HEK293 (cell line): ENCODE data around the gene XYLB.

ENCODE experiments used
- ZFP37 ChIP-seq: fragments of 450-650 bp; formaldehyde crosslinking; IDR thresholded peaks from 2 replicates; pipeline ENCODE4 v1.5.1; 2016; ENCODE audit warnings: missing biosample characterization, missing genetic modification characterization
- TF ChIP-seq, protein P1 (sequence below): fragments of 450-650 bp; formaldehyde crosslinking; IDR thresholded peaks from 2 replicates; pipeline ENCODE4 v1.5.1; 2016; ENCODE audit warnings: missing biosample characterization, missing genetic modification characterization

DNA sequence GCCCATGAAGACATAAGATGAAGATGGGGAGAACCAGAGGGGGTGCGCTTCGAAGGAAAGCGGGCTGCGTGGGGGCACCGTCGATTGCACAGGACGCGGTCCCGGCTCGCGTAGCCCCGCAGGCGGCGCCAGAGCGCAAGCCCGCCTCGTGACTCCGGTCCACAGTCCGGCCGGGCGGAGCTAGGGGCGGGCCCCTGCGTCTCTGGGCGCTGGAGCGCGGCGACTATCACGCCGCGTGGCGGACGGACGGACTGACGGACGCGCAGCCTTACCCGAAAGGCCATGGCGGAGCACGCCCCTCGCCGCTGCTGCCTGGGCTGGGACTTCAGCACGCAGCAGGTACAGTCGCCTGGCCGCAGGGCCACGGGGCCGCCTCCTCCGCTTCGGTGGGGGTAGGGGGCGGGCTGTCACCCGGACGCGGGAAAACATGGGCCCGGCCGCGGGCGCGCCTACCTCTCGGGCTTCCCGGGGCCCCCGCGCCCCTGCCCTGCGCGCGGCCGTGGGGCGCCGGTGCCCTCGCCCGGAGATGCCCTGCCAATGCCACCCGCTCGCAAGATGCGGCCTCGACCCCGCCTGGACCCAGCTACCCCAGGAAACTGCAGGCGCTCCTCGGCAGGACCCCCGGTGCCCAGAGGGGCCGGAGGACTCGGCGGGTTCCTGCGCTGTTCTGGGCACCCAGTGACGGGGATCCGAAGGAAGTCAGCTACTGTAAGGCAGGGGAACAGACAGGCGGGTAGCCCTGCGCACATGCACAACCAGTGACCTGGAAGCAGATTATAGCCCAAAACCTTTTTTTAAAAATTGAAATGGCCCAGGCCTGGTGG, at the start of gene XYLB:
- TF ChIP-seq, protein P1, sequence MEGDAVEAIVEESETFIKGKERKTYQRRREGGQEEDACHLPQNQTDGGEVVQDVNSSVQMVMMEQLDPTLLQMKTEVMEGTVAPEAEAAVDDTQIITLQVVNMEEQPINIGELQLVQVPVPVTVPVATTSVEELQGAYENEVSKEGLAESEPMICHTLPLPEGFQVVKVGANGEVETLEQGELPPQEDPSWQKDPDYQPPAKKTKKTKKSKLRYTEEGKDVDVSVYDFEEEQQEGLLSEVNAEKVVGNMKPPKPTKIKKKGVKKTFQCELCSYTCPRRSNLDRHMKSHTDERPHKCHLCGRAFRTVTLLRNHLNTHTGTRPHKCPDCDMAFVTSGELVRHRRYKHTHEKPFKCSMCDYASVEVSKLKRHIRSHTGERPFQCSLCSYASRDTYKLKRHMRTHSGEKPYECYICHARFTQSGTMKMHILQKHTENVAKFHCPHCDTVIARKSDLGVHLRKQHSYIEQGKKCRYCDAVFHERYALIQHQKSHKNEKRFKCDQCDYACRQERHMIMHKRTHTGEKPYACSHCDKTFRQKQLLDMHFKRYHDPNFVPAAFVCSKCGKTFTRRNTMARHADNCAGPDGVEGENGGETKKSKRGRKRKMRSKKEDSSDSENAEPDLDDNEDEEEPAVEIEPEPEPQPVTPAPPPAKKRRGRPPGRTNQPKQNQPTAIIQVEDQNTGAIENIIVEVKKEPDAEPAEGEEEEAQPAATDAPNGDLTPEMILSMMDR (tag by site-specific recombination): peak; percentile 89
- TF ChIP-seq ZFP37 (tag by site-specific recombination): 0 out of 2 replicates have a peak, but pooled peaks have one; percentile 19
